ENCODE results near the gene LARP7.

GRCh38 chr4:112664611-112665010, 27.7 kb downstream of the LARP7 start:
- TF ChIP-seq, protein P1, sequence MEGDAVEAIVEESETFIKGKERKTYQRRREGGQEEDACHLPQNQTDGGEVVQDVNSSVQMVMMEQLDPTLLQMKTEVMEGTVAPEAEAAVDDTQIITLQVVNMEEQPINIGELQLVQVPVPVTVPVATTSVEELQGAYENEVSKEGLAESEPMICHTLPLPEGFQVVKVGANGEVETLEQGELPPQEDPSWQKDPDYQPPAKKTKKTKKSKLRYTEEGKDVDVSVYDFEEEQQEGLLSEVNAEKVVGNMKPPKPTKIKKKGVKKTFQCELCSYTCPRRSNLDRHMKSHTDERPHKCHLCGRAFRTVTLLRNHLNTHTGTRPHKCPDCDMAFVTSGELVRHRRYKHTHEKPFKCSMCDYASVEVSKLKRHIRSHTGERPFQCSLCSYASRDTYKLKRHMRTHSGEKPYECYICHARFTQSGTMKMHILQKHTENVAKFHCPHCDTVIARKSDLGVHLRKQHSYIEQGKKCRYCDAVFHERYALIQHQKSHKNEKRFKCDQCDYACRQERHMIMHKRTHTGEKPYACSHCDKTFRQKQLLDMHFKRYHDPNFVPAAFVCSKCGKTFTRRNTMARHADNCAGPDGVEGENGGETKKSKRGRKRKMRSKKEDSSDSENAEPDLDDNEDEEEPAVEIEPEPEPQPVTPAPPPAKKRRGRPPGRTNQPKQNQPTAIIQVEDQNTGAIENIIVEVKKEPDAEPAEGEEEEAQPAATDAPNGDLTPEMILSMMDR (IDR thresholded peaks at IDR 0.05) = no peak
- no peak for TF ChIP-seq POLR2A (IDR thresholded peaks at IDR 0.05)

All from thyroid gland (tissue), 4 donors.